ENCODE results near the gene COLQ.
"Not testable (repeated sequence)": the region's sequence is repeated elsewhere in the genome, so short reads cannot be mapped to it uniquely, and the experiment has no call there.

The COLQ gene

GRCh38 chr3:15486979-15487378, 34.5 kb downstream of the COLQ start:
- no peak for DNase-seq

- DNase-seq, result no peak
Measured at GRCh38 chr3:15486020-15486419, 35.5 kb downstream of the COLQ start.

- not testable (repeated sequence) for DNase-seq
Measured at GRCh38 chr3:15484551-15484950, 37.0 kb downstream of the COLQ start.

GRCh38 chr3:15479400-15480224, 41.9 kb downstream of the COLQ start:
- DNase-seq, result no peak

- DNase-seq, result no peak
Measured at GRCh38 chr3:15478640-15478979, 42.9 kb downstream of the COLQ start.

- DNase-seq, result no peak
Measured at GRCh38 chr3:15477951-15478639, 43.4 kb downstream of the COLQ start.

- no peak for DNase-seq
Measured at GRCh38 chr3:15476378-15476777, 45.1 kb downstream of the COLQ start.

- DNase-seq, result no peak
Measured at GRCh38 chr3:15475161-15475560, 46.3 kb downstream of the COLQ start.

GRCh38 chr3:15471861-15472260, 49.6 kb downstream of the COLQ start:
- DNase-seq, result no peak

GRCh38 chr3:15470849-15471248, 50.7 kb downstream of the COLQ start:
- DNase-seq, result no peak

- no peak for DNase-seq
Measured at GRCh38 chr3:15470261-15470660, 51.2 kb downstream of the COLQ start.

- DNase-seq, result no peak
Measured at GRCh38 chr3:15467227-15468181, 54.0 kb downstream of the COLQ start.

GRCh38 chr3:15465876-15466585, 55.5 kb downstream of the COLQ start:
- DNase-seq, result no peak

- peak in 1 of 2 donors; percentile 6 for DNase-seq
Measured at GRCh38 chr3:15462451-15462850, 59.1 kb downstream of the COLQ start.

GRCh38 chr3:15460891-15461531, 60.5 kb downstream of the COLQ start:
- DNase-seq, result no peak

- DNase-seq, result no peak
Measured at GRCh38 chr3:15458212-15458780, 63.2 kb downstream of the COLQ start.

GRCh38 chr3:15456915-15457314, 64.6 kb downstream of the COLQ start:
- DNase-seq, result not testable (repeated sequence)

- DNase-seq, result no peak
Measured at GRCh38 chr3:15456321-15456720, 65.2 kb downstream of the COLQ start.

- no peak for DNase-seq
Measured at GRCh38 chr3:15455756-15456155, 65.8 kb downstream of the COLQ start.

GRCh38 chr3:15454965-15455364, 66.5 kb downstream of the COLQ start:
- no peak for DNase-seq

GRCh38 chr3:15453991-15454625, 67.4 kb downstream of the COLQ start:
- no peak for DNase-seq

Data from stimulated activated CD4-positive, alpha-beta T cell treated with anti-CD3 and anti-CD28 coated beads, Interleukin-2, amount 100 ng/mL, for 24 hours (primary cell).